MM.1S (cell line): ENCODE results near the gene PODXL2.

ENCODE experiments used
- DNase-seq: peaks from one replicate; pipeline ENCODE4 v3.0.0-alpha.2; 2015
- H2AFZ ChIP-seq: fragments of 300-600 bp; sonication (generic); 2 replicates; pipeline ENCODE4 v1.6.0; 2016; ENCODE audit warnings: antibody characterized with exemption, low read length
- H3F3A ChIP-seq: fragments of 300-600 bp; sonication (generic); 2 replicates; pipeline ENCODE4 v1.6.1; 2016; ENCODE audit warnings: mild to moderate bottlenecking, antibody characterized with exemption, low read length, moderate library complexity, mixed read lengths; ENCODE audit not compliant: insufficient read depth
- H3K27ac ChIP-seq: fragments of 300-600 bp; sonication (generic); 2 replicates; pipeline ENCODE4 v1.5.1; 2016; ENCODE audit warnings: mild to moderate bottlenecking, low read length
- H3K27me3 ChIP-seq: fragments of 300-600 bp; sonication (generic); replicated peaks from 2 replicates; pipeline ENCODE4 v1.6.0; 2016; ENCODE audit warnings: low read length; ENCODE audit not compliant: insufficient read depth
- H3K36me3 ChIP-seq: fragments of 300-600 bp; sonication (generic); replicated peaks from 2 replicates; pipeline ENCODE4 v1.6.1; 2016; ENCODE audit warnings: mild to moderate bottlenecking, low read length, mixed read lengths; ENCODE audit not compliant: insufficient read depth
- H3K4me1 ChIP-seq: fragments of 300-600 bp; sonication (generic); 2 replicates; pipeline ENCODE4 v1.6.1; 2016; ENCODE audit warnings: low read length, mixed read lengths
- H3K4me2 ChIP-seq: fragments of 300-600 bp; sonication (generic); 2 replicates; pipeline ENCODE4 v1.6.0; 2016; ENCODE audit warnings: low read depth, low read length
- H3K4me3 ChIP-seq: fragments of 300-600 bp; sonication (generic); 2 replicates; pipeline ENCODE4 v1.5.1; 2016; ENCODE audit warnings: low read length, mixed read lengths
- H3K79me2 ChIP-seq: fragments of 300-600 bp; sonication (generic); 2 replicates; pipeline ENCODE4 v1.6.1; 2016; ENCODE audit warnings: mixed run types, low read length, mixed read lengths
- H3K9ac ChIP-seq: fragments of 300-600 bp; sonication (generic); 2 replicates; pipeline ENCODE4 v1.6.1; 2016; ENCODE audit warnings: low read length, mixed read lengths
- H3K9me2 ChIP-seq: fragments of 300-600 bp; sonication (generic); replicated peaks from 2 replicates; pipeline ENCODE4 v1.6.1; 2016; ENCODE audit warnings: mild to moderate bottlenecking, low read length, mixed read lengths; ENCODE audit not compliant: insufficient read depth
- H3K9me3 ChIP-seq: fragments of 300-600 bp; sonication (generic); replicated peaks from 2 replicates; pipeline ENCODE4 v1.6.1; 2016; ENCODE audit warnings: mild to moderate bottlenecking, low read length, mixed read lengths; ENCODE audit not compliant: insufficient read depth
- H4K20me1 ChIP-seq: fragments of 300-600 bp; sonication (generic); 2 replicates; pipeline ENCODE4 v1.6.1; 2016; ENCODE audit warnings: mild to moderate bottlenecking, low read length, moderate library complexity, mixed read lengths; ENCODE audit not compliant: insufficient read depth
- EZH2 ChIP-seq: fragments of 300-600 bp; sonication (generic); optimal IDR thresholded peaks from 2 replicates; pipeline ENCODE3; 2017; ENCODE audit warnings: low read depth, mild to moderate bottlenecking, antibody characterized with exemption, low read length, mixed read lengths
- EZH2phosphoT487 ChIP-seq: fragments of 300-600 bp; sonication (generic); IDR thresholded peaks from 2 replicates; pipeline ENCODE4 v1.6.1; 2018; ENCODE audit warnings: antibody characterized with exemption, low read length
- TF ChIP-seq, protein P1 (sequence below): fragments of 300-600 bp; sonication (generic); IDR thresholded peaks from 2 replicates; pipeline ENCODE4 v1.5.1; 2016; ENCODE audit warnings: antibody characterized with exemption, low read length, mixed read lengths

The PODXL2 gene

GRCh38 chr3:127676456-127676855, 47.5 kb downstream of the PODXL2 start:
- H3K79me2 ChIP-seq = no peaks in the 10 kb centered on the region; the same call in 1 of the 2 replicates
- H3K9me3 ChIP-seq = no peaks in the 10 kb centered on the region
- H3K36me3 ChIP-seq = no peaks in the 10 kb centered on the region
- no peak overlapping the region for H3K27ac ChIP-seq
- TF ChIP-seq, protein P1, sequence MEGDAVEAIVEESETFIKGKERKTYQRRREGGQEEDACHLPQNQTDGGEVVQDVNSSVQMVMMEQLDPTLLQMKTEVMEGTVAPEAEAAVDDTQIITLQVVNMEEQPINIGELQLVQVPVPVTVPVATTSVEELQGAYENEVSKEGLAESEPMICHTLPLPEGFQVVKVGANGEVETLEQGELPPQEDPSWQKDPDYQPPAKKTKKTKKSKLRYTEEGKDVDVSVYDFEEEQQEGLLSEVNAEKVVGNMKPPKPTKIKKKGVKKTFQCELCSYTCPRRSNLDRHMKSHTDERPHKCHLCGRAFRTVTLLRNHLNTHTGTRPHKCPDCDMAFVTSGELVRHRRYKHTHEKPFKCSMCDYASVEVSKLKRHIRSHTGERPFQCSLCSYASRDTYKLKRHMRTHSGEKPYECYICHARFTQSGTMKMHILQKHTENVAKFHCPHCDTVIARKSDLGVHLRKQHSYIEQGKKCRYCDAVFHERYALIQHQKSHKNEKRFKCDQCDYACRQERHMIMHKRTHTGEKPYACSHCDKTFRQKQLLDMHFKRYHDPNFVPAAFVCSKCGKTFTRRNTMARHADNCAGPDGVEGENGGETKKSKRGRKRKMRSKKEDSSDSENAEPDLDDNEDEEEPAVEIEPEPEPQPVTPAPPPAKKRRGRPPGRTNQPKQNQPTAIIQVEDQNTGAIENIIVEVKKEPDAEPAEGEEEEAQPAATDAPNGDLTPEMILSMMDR = no peak
- no peak for TF ChIP-seq EZH2
- TF ChIP-seq EZH2phosphoT487 = no peak
- H3K4me2 ChIP-seq = no peak overlapping the region
- no peaks in the 10 kb centered on the region for H3K9me2 ChIP-seq
- H3K9ac ChIP-seq = no peak overlapping the region
- H4K20me1 ChIP-seq = no peaks in the 10 kb centered on the region
- no peak for DNase-seq
- H3K4me3 ChIP-seq = no peak overlapping the region
- H3F3A ChIP-seq = no peaks in the 10 kb centered on the region
- H2AFZ ChIP-seq = no peak overlapping the region
- 0 out of 2 replicates have a peak, but pooled peaks cover 5% of the 10 kb centered on the region for H3K4me1 ChIP-seq
- no peaks in the 10 kb centered on the region for H3K27me3 ChIP-seq

DNA sequence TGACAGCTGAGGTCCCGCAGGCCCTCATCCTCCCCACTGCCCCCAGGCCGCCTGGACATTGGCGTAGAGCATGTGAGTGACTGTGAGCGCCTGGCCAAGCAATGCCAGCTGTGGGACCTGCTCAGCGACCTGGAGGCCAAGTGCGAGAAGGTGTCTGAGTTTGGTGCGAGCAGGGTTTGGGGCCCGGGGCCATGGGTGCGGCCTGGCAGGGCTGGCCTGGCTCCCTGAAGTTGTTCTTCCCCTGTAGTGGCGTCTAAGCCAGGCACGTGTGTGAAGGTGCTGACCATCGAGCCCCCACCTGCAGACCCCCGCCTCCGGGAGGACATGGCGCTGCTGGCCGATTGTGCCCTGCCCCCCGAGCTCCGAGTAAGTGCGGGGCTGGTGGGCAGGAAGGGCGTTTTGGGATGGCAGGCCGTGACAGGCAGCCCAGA, 48.0 kb downstream of the PODXL2 start:
- H3K27ac ChIP-seq = no peak overlapping the region
- H3K4me1 ChIP-seq = 0 out of 2 replicates have a peak, but pooled peaks cover 2% of the 10 kb centered on the region
- no peak for DNase-seq
- no peaks in the 10 kb centered on the region for H3F3A ChIP-seq
- no peak overlapping the region for H2AFZ ChIP-seq
- no peaks in the 10 kb centered on the region for H3K36me3 ChIP-seq
- H3K27me3 ChIP-seq = no peaks in the 10 kb centered on the region
- TF ChIP-seq EZH2phosphoT487 = no peak
- TF ChIP-seq, protein P1 = no peak
- no peak for TF ChIP-seq EZH2
- no peak overlapping the region for H3K4me2 ChIP-seq
- H3K9ac ChIP-seq = no peak overlapping the region
- no peaks in the 10 kb centered on the region for H3K9me3 ChIP-seq
- H3K4me3 ChIP-seq = no peak overlapping the region
- H3K9me2 ChIP-seq = no peaks in the 10 kb centered on the region
- no peaks in the 10 kb centered on the region; the same call in 1 of the 2 replicates for H3K79me2 ChIP-seq
- H4K20me1 ChIP-seq = no peaks in the 10 kb centered on the region

DNA sequence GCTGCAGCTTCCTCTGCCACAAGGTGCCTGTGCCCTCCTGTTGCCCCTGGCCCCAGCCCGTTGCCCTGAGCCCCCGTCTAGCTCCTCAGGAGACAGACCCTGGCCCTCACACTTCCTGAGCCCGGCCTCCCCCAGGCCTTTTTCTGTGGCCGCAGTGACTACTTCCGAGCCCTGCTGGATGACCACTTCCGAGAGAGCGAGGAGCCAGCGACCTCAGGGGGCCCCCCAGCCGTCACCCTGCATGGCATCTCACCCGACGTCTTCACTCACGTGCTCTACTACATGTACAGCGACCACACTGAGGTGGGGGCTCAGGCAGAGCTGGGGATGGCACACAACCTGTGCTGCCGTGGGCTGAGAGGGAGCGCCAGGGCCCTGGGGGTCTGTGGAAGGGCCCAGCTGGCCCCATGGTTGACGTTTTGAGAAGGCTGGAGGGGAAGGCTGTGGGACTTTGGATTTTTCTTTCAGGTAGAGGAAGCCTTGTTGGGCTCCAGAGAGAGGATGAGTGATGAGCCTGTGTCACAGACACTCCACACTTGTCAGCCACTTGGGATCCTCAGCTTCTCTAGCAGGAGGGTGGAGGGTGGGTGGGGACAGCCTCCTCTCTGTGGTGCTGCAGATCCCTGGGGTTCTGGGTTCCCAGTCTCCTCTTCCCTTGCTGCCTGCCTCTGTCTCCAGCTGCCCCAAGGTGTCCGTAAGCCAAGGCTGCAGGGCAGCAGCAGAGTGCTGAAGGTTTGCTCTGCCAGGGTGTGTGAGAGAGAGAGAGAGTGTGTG, 48.7 kb downstream of the PODXL2 start:
- Histone ChIP-seq H3K9me2 (no peaks in the 10 kb centered on the region), H3K4me3 (no peak overlapping the region), H3F3A (no peaks in the 10 kb centered on the region), H3K9me3 (no peaks in the 10 kb centered on the region), H3K27ac (no peak overlapping the region), H3K4me1 (no peaks in the 10 kb centered on the region), H3K9ac (no peak overlapping the region), H3K36me3 (no peaks in the 10 kb centered on the region), H2AFZ (no peak overlapping the region), H4K20me1 (no peaks in the 10 kb centered on the region), H3K79me2 (no peaks in the 10 kb centered on the region; the same call in 1 of the 2 replicates), H3K4me2 (no peak overlapping the region), H3K27me3 (no peaks in the 10 kb centered on the region)
- no peak for DNase-seq
- TF ChIP-seq, protein P1 = no peak
- TF ChIP-seq EZH2phosphoT487 (no peak), EZH2 (no peak)
